ENCODE data around the gene SEC16B. TPM values are rescaled to one million over a fixed set of nuclear protein-coding genes. Genes with fewer than 3 reads are reported as not detected.

The SEC16B gene
- total and polyA plus RNA-seq, 2 of the 8 experiments (the other 6 are each of a cell fraction or from before 2014, with no cell fraction given): 0.56 to 0.94 TPM

GRCh38 chr1:177926201-177926600 lies 43.7 kb downstream of the SEC16B start (continued):
- TF ChIP-seq KDM4A (IDR thresholded peaks at IDR 0.05; ENCODE audit: low read depth, low read length, severe bottlenecking) (no peak), CTCF (IDR thresholded peaks at IDR 0.05; ENCODE audit: control extremely low read depth in 1 of 3, insufficient read depth in 1 of 3, low read depth in 1 of 3, low read length in 3 of 3) (no peak), NRF1 (IDR thresholded peaks at IDR 0.05; ENCODE audit: low read depth, low read length) (no peak), TAF7 (optimal IDR thresholded peaks at IDR 0.05; ENCODE audit: borderline replicate concordance, low read depth, low read length) (no peak), SP4 (IDR thresholded peaks at IDR 0.05; ENCODE audit: low read length) (no peak), RXRA (IDR thresholded peaks at IDR 0.05; ENCODE audit: insufficient read depth, low read depth, low read length) (no peak)

Measured in H1 (cell line).